ELR (cell line): ENCODE measurements around the gene LSM6.

Source experiments
- DNase-seq: peaks from one replicate; pipeline ENCODE4 v3.0.0-alpha.2; 2015; ENCODE audit warnings: low read depth

The LSM6 gene

GRCh38 chr4:146175541-146176453, at the start of gene LSM6:
Gene LSM6 (plus strand): TSS chr4:146175718. CDS start chr4:146182922, 7,204 bp downstream.
- peak; percentile 88 for DNase-seq

- DNase-seq = peak; percentile 9
Observed at GRCh38 chr4:146132445-146132844, 43.1 kb upstream of the LSM6 start.

DNA sequence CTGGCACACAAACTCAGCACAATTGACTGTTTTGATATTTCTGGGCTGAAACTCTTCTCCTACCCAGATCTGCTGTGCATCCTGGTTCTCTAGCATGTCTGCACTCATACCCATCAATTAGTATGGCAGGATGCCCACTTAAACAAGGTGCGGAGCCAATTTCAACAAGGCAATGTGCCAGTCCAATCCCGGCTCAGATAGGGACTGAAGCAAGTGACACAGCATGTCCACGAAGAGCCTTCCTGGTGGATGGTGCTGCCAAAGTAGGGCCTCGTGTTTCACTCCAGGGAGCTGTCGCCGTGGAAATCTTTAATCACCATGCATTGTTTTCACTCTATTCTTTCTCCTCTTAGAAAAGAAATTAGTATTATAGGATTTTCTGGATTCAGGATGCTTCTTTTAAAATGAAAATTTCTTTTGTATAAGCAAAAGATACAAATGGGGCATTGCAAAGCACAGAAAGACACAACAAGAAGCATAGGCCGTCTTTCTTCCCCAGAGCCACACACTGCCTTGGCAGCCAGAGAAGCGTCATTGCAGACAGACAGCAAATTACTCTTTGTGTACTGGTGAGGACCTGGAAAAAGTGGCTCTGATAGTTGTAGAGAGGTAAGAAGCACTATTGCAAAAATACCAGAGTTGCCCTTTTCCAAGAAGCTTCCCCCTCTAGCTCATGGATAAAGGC, 40.6 kb upstream of the LSM6 start:
- no peak for DNase-seq

DNA sequence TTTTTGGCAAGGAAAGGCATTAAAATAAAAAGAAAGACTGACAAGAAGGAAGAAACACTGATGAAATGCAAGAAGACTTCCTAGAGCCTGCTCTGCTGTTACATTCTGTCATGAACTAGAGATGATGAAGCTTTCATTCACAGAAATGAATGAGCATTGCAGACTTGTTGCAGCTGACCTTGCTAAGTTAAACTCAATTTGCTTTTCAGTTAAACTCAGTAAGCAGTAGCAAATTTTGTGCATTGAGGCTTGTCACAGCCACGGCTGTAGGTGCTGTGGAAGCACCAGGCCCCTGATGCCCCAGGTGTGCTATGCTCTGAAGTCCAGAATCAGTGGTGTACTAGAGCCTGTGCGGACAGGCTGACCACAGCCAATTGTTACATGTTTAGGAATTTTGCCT, 39.6 kb upstream of the LSM6 start:
- no peak for DNase-seq

DNA sequence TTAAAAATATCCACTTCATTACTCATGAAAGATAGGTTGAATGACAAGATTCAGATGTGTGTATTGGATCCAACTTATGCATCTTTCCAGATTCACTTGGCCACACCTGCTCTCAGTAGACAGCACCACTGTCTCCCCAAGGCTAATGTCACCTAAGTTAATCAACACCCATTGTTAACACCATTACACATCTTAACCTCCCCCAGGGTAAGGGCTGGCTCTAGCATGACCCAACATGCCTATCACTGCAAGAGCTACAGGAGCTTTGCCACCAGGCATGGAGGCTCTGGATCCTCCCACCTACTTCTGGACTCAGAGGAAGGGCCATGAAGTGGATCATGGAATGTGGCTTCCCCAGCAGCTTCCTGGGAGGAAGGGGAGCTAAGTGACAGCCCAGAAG, 32.8 kb upstream of the LSM6 start:
- no peak for DNase-seq

DNA sequence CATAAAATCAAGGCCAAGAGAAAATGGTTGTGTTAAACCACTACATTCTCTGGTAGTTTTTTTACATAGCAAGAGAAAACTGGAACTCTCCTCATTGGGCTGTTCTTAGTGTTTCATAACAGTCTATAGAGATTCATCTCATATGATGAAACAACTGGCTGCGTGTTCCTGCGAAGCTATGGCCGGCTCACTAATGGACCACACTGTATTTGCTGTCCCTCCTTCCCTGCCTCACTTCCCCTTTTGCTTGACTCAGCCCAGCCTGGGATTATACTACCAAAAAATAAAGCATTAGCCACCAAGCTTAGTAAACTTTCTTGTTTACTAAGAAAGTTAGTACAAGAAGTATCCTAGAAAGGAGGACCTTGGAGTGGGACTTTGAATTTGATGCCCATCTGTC, 31.6 kb upstream of the LSM6 start:
- DNase-seq = no peak

DNA sequence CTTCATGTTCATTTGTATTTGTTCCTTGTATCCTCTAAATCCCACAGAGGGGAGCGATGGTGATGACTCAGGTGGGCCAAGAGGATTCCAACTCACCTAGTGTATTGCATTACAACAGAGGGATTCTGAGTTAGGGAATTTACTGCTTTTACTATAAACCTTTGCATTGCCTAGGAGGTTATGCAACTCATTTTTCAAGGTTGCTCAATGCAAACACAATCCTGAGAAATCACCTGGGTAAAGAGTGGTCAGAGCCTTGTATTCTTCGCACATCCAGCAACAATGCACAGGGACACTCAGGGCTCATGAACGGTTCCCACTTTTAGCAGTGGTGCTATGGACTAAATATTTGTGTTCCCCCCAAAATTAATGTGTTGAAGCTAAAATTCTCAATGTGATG, 28.6 kb upstream of the LSM6 start:
- DNase-seq = no peak

DNA sequence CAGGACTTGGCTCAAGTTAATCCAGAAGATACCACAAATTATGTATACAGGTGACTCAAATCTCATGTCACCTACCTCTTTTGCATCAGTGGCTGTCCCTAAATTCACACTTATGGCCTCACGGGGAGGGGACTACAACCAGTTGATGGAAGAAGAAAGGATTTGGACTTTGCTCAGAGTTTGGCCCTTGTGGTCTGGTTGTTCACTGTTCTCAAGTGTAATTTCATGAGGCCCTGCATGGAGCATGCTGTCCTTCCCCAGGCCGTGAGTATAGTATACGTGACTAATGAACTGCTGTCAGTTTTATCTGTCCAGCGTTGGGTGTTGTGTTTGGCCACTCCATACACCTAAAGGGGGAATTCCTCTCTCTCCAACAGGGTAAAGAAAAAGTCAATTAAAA, 27.5 kb upstream of the LSM6 start:
- no peak for DNase-seq

DNA sequence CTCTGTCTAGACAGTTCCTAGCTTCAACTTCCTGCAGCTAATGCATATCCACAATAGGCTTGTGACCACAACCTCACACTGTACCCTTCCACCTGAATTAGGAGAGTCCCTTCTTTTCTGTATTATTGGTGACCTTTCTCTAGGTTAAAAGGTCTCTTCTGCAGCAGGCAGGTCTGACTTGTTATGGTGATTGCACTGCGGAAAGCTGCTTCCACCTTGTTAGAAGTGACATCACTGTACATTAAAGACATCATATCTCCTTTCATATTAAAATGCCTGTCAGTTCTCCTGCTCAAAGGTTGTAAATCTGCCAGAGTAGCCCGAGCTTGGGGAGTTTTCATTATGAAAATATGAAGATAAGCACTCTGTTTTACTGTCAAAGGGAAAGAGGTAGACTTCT, 21.5 kb upstream of the LSM6 start:
- DNase-seq = no peak

DNA sequence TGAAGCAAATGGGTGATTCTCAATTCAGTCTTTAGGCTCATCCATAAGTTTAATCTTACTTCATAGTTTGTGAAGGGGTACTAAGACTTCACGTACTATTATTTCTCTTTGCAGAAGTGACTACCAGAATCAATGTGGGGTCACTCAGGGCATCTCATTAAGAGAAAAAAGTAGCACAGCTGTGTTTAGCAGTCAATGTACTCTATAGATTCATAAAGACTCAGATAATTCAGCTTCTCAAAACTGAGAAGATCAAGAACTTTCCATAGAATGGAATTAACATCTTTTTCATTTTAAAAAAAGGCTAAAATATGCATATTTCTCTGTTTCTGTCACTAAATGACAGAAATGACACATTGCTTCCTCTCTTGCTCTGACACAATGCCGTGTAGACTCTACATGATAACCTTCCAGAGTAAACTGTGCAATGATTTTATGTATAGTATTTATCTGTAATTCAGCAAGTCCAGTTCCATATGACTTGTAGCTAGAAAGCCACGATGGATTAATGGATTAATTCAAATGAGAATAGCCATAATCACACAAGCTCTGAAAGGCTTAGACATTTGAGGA, 20.3 kb upstream of the LSM6 start:
- DNase-seq = no peak

GRCh38 chr4:146158036-146158745, 17.3 kb upstream of the LSM6 start:
- DNase-seq = no peak

GRCh38 chr4:146159384-146160058, 16.0 kb upstream of the LSM6 start:
- no peak for DNase-seq

- DNase-seq = no peak
Observed at GRCh38 chr4:146161243-146161642, 14.3 kb upstream of the LSM6 start.

- no peak for DNase-seq
Observed at GRCh38 chr4:146165221-146165620, 10.3 kb upstream of the LSM6 start.

DNA sequence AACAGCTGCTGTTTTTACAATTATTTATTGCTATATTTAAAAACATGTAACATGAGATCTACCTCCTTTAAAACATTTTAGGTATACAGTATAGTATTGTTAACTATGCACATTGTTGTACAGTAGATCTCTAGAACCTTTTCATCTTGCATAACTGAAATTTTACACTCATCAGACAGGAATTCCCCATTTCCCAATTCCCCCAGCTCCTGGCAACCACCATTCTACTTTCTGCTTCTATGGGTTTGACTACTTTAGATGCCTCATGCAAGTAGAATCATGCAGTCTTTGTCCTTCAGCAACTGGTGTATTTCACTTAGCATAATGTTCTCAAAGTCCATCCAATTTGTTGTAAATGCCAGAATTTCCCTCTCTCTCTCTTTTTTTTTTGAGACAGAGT, 9.7 kb upstream of the LSM6 start:
- DNase-seq = peak; percentile 72

- DNase-seq = no peak
Observed at GRCh38 chr4:146170149-146170548, 5.4 kb upstream of the LSM6 start.

- peak; percentile 20 for DNase-seq
Observed at GRCh38 chr4:146176891-146177290, 1.4 kb downstream of the LSM6 start.

- DNase-seq = no peak
Observed at GRCh38 chr4:146178126-146178525, 2.6 kb downstream of the LSM6 start.

- DNase-seq = no peak
Observed at GRCh38 chr4:146179784-146180370, 4.4 kb downstream of the LSM6 start.

GRCh38 chr4:146182443-146182842, 6.9 kb downstream of the LSM6 start:
- no peak for DNase-seq

GRCh38 chr4:146183209-146183608, 7.7 kb downstream of the LSM6 start:
- no peak for DNase-seq
